Esophagus muscularis mucosa (tissue), 4 donors: ENCODE measurements around the gene TEAD3. TPM values are rescaled to one million over a fixed set of nuclear protein-coding genes. Genes with fewer than 3 reads are reported as not detected.

Experiments
- DNase-seq: peaks from one replicate; pipeline ENCODE4 v3.0.0-alpha.2; 2017; ENCODE audit errors: extremely low spot score
- H3K27ac ChIP-seq, 4 donors: fragments of 200-600 bp; sonication (generic); replicated peaks in 1 of 4; 1 replicate in 3 of 4; 2 replicates in 1 of 4; pipeline ENCODE4 v1.5.1; 2016 to 2019; ENCODE audit warnings: mild to moderate bottlenecking in 1 of 4
- H3K27me3 ChIP-seq, 4 donors: fragments of 200-600 bp; sonication (generic); one replicate each; pipeline versions ENCODE4 v1.5.1 to v1.6.0; 2016 to 2019
- H3K36me3 ChIP-seq, 4 donors: fragments of 200-600 bp; sonication (generic); one replicate each; pipeline ENCODE4 v1.5.1; 2016 to 2019
- H3K4me1 ChIP-seq, 4 donors: fragments of 200-600 bp; sonication (generic); one replicate each; pipeline ENCODE4 v1.5.1; 2016 to 2019
- H3K4me3 ChIP-seq, 4 donors: fragments of 200-600 bp; sonication (generic); 1 replicate in 2 of 4; 2 replicates in 2 of 4; pipeline ENCODE4 v1.5.1; 2016 to 2019; ENCODE audit warnings: mild to moderate bottlenecking in 4 of 4, moderate library complexity in 1 of 4
- H3K9me3 ChIP-seq, 4 donors: fragments of 200-600 bp; sonication (generic); 1 replicate in 3 of 4; 2 replicates in 1 of 4; pipeline ENCODE4 v1.5.1; 2016 to 2019
- EP300 ChIP-seq: sonication (generic); formaldehyde crosslinking; IDR thresholded peaks from one replicate; pipeline ENCODE4 v1.6.1; 2017; ENCODE audit warnings: antibody characterized with exemption
- POLR2A ChIP-seq: fragments of 450-650 bp; IDR thresholded peaks from one replicate; pipeline ENCODE4 v1.6.1; 2017; ENCODE audit warnings: antibody characterized with exemption, moderate library complexity, mild to moderate bottlenecking, low read depth
- POLR2AphosphoS5 ChIP-seq, 2 donors: sonication (generic); formaldehyde crosslinking; IDR thresholded peaks; one replicate each; pipeline ENCODE4 v1.6.1; 2017; ENCODE audit warnings: antibody characterized with exemption in 2 of 2
- WGBS: methylation state at CpG from one replicate; pipeline ENCODE4 v1.1.5; 2018; 5-methylcytosine and 5-hydroxymethylcytosine counted together
- intact Hi-C: fragments of 100-400 bp; cut with DNase I; formaldehyde crosslinking; loops from one replicate; pipeline ENCODE4 v1.15.1; 2023
- total RNA-seq, 4 donors: library from RNA; depleted of rRNA; stranded (reverse); fragments of >200 nt; gene quantifications; one replicate each; pipeline versions ENCODE4 v1.1.0 to v1.2.1, GENCODE V29; 2016
- TF ChIP-seq, protein P1 (sequence below), 3 experiments: fragments of 200-600 bp in 2 of 3; fragments of 450-650 bp in 1 of 3; sonication (generic) in 2 of 3; IDR thresholded peaks; one replicate each; pipeline ENCODE4 v1.5.1; 2017 to 2019; ENCODE audit warnings: antibody characterized with exemption in 3 of 3, mild to moderate bottlenecking in 2 of 3, moderate library complexity in 1 of 3

The TEAD3 gene
- total RNA-seq, 4 donors from 2014 or later, result 71.4 to 123 (median 78.5) TPM

DNA sequence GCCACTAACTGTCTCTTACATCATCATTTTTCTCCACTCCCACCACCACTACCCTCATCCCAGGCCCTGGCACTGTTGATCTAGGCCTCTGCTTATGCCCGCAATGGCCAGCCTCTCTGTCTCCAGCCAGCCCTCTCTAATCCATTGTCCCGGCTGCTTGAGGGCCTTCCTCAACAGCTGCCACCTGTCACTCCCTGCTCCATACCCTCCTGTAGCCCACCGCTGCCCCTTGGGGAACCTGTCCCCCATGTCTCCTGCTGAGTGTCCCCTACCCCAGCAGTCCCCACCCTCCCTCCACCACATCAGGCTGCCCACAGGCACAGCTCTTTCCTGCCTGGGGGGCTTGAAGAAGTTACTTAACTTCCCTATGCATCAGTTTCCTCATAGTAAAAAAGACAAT is 13.4 kb downstream of the TEAD3 start:
- H3K27me3 ChIP-seq, result no peaks in the 10 kb centered on the region
- intact Hi-C loops, result no loop called here
- peak overlapping the region; percentile 97 to 100 (median 99) for H3K27ac ChIP-seq
- peaks cover 36 to 76% (median 69%) of the 10 kb centered on the region in 4 donors for H3K4me1 ChIP-seq
- peaks cover 0 to 59% (median 45%) of the 10 kb centered on the region in 4 donors for H3K36me3 ChIP-seq
- H3K4me3 ChIP-seq, result no peak overlapping the region
- DNase-seq, result no peak
- WGBS, result 90% methylated on average over 3 of the region's 3 CpGs
- TF ChIP-seq POLR2AphosphoS5 (IDR thresholded peaks at IDR 0.05), result no peak
- TF ChIP-seq EP300, result no peak
- H3K9me3 ChIP-seq, result no peaks in the 10 kb centered on the region

DNA sequence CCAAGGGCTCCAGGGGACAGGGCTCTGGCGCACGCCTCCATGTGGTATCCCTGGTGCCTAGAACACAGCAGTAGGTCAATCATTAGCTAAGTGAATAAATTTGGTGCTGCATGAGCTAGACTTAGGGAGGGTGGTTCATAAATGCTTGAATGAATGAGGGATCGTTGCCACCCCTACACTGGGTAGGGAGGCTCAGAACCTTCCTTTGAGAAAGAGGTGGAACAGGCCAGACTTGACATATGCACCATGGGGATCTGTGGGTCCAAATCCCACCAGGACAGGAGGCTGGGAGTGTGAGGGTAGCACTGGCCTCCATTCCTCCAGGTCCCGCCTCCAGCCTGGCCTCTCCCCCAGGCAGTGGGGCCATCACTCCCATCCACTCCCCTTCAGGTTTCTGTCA is 13.8 kb downstream of the TEAD3 start:
- Histone ChIP-seq H3K27ac (peak overlapping the region; percentile 97 to 100 (median 99)), H3K36me3 (peaks cover 0 to 63% (median 49%) of the 10 kb centered on the region in 4 donors), H3K27me3 (no peaks in the 10 kb centered on the region), H3K4me3 (no peak overlapping the region), H3K4me1 (peaks cover 31 to 72% (median 65%) of the 10 kb centered on the region in 4 donors), H3K9me3 (no peaks in the 10 kb centered on the region)
- no peak for DNase-seq
- WGBS, result 82% methylated on average over 4 of the region's 4 CpGs
- intact Hi-C loops, result no loop called here
- TF ChIP-seq POLR2A (no peak), EP300 (no peak), POLR2AphosphoS5 (IDR thresholded peaks at IDR 0.05) (no peak)
- TF ChIP-seq, protein P1, sequence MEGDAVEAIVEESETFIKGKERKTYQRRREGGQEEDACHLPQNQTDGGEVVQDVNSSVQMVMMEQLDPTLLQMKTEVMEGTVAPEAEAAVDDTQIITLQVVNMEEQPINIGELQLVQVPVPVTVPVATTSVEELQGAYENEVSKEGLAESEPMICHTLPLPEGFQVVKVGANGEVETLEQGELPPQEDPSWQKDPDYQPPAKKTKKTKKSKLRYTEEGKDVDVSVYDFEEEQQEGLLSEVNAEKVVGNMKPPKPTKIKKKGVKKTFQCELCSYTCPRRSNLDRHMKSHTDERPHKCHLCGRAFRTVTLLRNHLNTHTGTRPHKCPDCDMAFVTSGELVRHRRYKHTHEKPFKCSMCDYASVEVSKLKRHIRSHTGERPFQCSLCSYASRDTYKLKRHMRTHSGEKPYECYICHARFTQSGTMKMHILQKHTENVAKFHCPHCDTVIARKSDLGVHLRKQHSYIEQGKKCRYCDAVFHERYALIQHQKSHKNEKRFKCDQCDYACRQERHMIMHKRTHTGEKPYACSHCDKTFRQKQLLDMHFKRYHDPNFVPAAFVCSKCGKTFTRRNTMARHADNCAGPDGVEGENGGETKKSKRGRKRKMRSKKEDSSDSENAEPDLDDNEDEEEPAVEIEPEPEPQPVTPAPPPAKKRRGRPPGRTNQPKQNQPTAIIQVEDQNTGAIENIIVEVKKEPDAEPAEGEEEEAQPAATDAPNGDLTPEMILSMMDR (IDR thresholded peaks at IDR 0.05), result no peak

DNA sequence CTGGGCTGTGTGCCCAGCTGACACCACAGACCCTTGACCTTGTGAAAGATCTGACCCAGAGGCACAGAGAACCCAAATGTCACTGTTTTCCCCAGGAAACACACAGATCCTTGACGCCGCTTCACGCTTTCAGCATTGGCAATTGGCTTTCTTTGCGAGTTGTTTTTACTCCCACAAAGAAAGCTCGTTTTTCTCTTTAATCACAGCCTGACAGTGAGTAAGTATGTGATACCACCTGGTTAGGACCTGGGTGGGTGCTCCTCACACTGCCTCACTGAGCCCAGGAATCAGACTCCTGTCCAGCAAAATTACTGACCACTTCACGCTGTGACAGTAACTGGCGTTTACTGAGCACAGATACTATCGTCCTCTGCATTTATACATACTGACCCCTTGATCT is 15.7 kb downstream of the TEAD3 start:
- Histone ChIP-seq H3K4me3 (no peak overlapping the region), H3K9me3 (no peaks in the 10 kb centered on the region), H3K27ac (peak overlapping the region; percentile 25 to 100 (median 98)), H3K4me1 (peaks cover 14 to 54% (median 46%) of the 10 kb centered on the region in 4 donors), H3K27me3 (no peaks in the 10 kb centered on the region), H3K36me3 (peaks cover 5 to 82% (median 64%) of the 10 kb centered on the region in 4 donors)
- no peak for DNase-seq
- WGBS, result 79% methylated on average over 8 of the region's 8 CpGs
- intact Hi-C loops, result no loop called here
- TF ChIP-seq POLR2A (no peak), EP300 (no peak), POLR2AphosphoS5 (IDR thresholded peaks at IDR 0.05) (no peak)
- TF ChIP-seq, protein P1 (IDR thresholded peaks at IDR 0.05), result no peak

DNA sequence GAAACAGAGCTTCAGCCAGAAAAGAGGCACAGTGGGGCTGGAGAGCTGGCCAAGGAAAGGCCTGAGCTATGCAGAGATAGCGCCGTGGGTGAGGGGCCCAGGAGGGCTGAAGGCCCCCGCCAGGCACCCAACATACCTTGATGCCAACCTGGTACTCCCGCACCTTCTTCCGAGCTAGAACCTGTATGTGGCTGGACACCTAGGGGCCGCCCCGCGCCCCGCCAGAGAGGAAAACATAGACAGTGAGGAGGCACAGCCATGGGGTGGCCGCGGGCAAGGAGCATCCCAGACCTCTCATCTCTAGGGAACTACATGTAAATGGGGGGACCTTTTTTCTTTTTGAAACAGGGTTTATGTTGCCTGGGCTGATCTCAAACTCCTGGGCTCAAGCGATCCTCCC is 16.7 kb downstream of the TEAD3 start:
- Histone ChIP-seq H3K36me3 (peaks cover 5 to 92% (median 69%) of the 10 kb centered on the region in 4 donors), H3K4me1 (peaks cover 3 to 43% (median 36%) of the 10 kb centered on the region in 4 donors), H3K27ac (peak overlapping the region; percentile 20 to 100 (median 98)), H3K9me3 (no peaks in the 10 kb centered on the region), H3K27me3 (no peaks in the 10 kb centered on the region), H3K4me3 (no peak overlapping the region)
- DNase-seq, result no peak
- 94% methylated on average over 12 of the region's 12 CpGs for WGBS
- TF ChIP-seq, protein P1 (IDR thresholded peaks at IDR 0.05), result no peak
- no peak for TF ChIP-seq EP300
- intact Hi-C loops, result no loop called here

DNA sequence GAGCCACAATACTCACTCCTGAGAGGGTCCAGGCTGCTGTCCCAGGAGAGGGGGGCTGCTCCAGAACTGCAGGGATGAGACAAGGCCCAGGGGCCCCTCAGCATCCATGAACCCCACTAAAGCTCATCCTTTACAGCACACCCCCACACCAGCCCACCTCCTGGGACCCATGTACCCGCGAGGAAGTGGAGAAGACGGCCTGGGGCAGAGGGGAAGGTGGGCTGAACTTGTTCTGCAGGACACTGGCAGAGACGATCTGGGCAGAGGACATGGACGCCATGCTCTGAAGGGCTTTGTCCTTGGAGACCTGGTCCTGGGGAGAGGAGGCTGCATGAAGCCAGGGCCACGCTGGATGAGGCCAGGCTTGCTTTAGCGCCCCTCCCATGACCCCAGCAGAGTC is 18.6 kb downstream of the TEAD3 start:
- no peaks in the 10 kb centered on the region for H3K9me3 ChIP-seq
- H3K4me1 ChIP-seq, result peaks cover 0 to 31% (median 22%) of the 10 kb centered on the region in 4 donors
- peaks cover 6 to 93% (median 76%) of the 10 kb centered on the region in 4 donors for H3K36me3 ChIP-seq
- no peak overlapping the region for H3K27ac ChIP-seq
- intact Hi-C loops, result no loop called here
- H3K4me3 ChIP-seq, result no peak overlapping the region
- DNase-seq, result no peak
- no peak for TF ChIP-seq EP300
- TF ChIP-seq, protein P1 (IDR thresholded peaks at IDR 0.05), result no peak
- no peak for TF ChIP-seq POLR2AphosphoS5 (IDR thresholded peaks at IDR 0.05)
- no peak for TF ChIP-seq POLR2A
- WGBS, result 94% methylated on average over 7 of the region's 7 CpGs
- no peaks in the 10 kb centered on the region for H3K27me3 ChIP-seq
